GM18951 (cell line): ENCODE data around the gene DNAJB13.
"Not testable (repeated sequence)": the region's sequence is repeated elsewhere in the genome, so short reads cannot be mapped to it uniquely, and the experiment has no call there.

ENCODE experiments used
- POLR2A ChIP-seq: IDR thresholded peaks from 4 replicates; pipeline ENCODE4 v1.6.1; 2011; ENCODE audit warnings: mild to moderate bottlenecking; ENCODE audit not compliant: insufficient read length, insufficient read depth; ENCODE audit errors: extremely low read depth
- in situ Hi-C: fragments of 300-500 bp; cut with MboI; formaldehyde crosslinking; loops from one replicate; pipeline ENCODE4 v1.12.0; 2022; ENCODE audit warnings: low sequenced_read_pairs, mixed read lengths, inconsistent platforms; ENCODE audit not compliant: unreplicated experiment

The DNAJB13 gene

GRCh38 chr11:73974604-73975478, 24.0 kb downstream of the DNAJB13 start:
- no peak for TF ChIP-seq POLR2A
- in situ Hi-C loops = no loop called here

GRCh38 chr11:73975479-73975757, 24.6 kb downstream of the DNAJB13 start:
- in situ Hi-C loops = no loop called here
- no peak for TF ChIP-seq POLR2A

DNA sequence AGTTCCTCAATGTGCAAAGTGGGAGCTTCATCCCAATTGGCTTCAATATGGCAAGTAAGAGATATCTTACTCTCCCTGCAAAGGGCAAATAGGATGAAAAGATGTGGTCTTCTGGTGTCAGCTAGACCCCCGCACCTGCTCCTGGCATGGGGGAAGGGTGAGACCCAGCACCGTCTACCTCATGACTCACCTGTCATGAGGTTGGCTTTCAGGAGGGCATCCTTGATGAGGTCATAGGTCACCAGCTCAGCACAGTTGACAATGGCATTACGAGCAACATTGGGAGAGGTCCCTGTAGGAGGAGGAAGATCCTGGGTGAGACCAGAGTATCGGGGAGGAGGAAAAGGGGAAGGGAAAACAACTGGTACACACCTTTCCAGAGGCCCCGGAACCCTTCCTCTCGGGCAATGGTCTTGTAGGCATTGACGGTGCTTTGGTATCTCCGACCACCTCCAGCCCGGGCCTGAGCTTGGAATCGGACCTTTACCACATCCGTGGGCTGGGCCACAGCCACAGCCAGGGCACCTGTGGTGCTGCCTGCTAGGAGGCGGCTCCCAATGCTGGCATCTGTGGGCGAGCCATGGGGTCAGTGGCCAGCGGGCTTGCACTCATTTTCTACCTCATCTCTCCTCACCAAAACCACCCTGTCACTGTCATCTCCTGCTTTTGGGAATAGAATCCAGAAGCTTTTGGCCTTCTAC, 25.8 kb downstream of the DNAJB13 start:
- TF ChIP-seq POLR2A = no peak
- in situ Hi-C loops = no loop called here

GRCh38 chr11:73977856-73978519, 27.2 kb downstream of the DNAJB13 start:
- no peak for TF ChIP-seq POLR2A
- in situ Hi-C loops = no loop called here

DNA sequence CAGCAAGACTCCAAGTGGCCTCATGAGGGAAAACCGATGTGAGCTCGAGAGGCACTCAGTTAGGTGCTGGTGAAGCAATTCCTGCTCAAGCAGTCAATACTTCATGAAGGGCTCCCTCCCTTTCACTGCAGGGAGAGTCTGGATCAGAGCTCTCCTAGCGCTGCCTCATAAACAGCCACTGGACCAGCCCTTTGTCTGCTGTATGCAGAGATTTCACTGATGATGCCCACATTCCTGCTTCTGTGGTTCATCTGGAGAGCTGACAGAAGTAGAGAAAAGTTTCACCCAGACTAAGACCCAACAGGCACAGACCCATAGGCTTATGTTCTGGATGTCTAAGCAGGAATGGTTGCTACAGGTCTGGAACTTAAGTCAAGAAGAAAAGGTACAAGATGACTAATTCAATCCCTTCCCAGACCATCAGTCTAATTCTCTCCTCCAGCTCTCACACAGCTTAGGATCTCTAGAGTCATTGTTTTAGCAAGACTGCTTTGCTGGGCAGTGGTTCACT, 27.8 kb downstream of the DNAJB13 start:
- in situ Hi-C loops = no loop called here

DNA sequence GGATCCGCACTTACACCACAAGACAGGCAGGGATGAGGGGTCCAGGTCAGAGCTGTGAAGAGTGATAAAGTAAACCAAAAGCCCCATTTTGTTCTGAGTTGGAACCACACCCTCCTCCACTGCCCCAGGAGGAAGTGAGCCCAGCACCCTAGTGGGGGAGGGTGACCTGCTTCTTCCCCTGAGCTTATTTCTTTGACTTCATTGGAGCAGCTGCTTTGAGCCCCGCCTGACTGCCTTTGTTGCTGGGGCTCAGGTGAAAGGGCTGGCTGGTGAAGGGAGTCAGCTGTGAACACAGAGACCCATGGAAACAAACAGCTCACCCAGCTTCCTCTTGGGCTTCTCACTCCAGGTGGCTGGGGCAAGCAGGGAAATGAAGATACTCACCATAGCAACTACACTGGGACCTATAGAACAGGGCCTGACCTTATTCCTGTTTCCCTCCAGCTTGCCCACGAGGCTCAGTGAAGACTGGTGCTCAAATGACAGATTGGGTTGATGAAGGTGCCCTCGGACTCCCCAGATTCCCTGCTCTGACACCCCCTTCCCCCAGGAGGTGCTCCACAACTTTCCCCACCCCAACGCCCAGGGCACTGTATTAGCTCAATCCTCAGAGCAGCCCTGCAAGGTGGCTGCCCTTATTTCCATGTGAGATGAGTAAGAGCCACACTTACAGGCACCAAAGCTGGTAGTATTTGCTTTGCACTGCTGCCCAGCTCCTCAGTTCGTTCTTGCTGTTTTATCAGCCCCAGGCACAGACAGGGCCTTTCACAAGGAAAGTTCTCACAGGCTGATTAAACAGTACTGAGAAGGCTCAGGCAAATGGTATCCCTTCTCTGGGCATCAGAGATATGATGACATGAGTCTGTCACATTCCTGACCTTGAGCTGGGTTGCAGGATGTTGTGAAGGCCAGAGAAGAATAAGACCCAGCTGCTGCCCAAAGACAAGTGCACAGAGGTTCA, 29.5 kb downstream of the DNAJB13 start:
- TF ChIP-seq POLR2A = peak; percentile 55
- in situ Hi-C loops = no loop called here

More for the DNA sequence above, 27.8 kb downstream of the DNAJB13 start:
- no peak for TF ChIP-seq POLR2A

- in situ Hi-C loops = no loop called here
- TF ChIP-seq POLR2A = peak; percentile 5
These were observed 30.4 kb downstream of the DNAJB13 start for GRCh38 chr11:73981051-73981805.

- peak; percentile 95 for TF ChIP-seq POLR2A
- in situ Hi-C loops = no loop called here
These were observed 31.8 kb downstream of the DNAJB13 start, which contains the start of gene UCP2 for GRCh38 chr11:73982595-73982989. TSS of gene UCP2 (minus strand) at chr11:73982843. CDS start at chr11:73978378, 4,465 bp downstream.

DNA sequence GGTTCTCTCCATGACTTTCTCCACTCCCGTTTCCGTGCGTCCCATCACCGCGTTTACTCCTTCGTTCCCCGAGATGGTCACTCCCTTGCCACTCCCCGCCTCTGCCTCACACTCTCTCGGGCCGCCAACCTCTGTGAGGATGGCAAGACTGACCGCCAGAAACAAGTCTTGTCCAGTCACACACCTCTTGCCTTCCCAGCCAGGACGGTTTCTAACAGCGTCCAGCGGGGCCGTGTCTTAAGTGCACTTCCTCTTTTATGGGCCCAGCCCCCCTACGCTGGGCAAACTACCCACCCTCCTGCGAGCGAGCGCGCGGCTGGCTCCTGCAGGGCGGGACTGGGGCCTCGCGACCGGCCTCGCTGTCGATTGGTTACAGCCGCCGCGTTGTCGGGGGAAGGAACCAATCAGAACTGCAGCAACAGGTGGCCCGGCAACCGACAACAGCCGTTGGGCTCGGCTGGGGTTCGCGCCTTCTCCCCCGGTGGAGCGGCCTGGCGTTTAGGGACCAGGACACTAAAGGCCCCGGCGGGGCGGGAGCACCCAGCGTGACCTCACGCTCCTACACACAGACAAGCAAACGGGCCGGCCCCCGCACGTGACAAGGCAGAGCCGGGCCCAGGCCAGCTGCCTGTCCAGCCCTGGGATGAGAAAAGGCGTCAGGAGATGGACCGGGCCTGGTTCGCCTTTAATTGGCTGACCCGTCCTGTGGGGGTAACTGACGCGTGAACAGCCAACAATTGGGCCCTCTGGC, 32.3 kb downstream of the DNAJB13 start:
- in situ Hi-C loops = no loop called here
- TF ChIP-seq POLR2A = peak; percentile 66

DNA sequence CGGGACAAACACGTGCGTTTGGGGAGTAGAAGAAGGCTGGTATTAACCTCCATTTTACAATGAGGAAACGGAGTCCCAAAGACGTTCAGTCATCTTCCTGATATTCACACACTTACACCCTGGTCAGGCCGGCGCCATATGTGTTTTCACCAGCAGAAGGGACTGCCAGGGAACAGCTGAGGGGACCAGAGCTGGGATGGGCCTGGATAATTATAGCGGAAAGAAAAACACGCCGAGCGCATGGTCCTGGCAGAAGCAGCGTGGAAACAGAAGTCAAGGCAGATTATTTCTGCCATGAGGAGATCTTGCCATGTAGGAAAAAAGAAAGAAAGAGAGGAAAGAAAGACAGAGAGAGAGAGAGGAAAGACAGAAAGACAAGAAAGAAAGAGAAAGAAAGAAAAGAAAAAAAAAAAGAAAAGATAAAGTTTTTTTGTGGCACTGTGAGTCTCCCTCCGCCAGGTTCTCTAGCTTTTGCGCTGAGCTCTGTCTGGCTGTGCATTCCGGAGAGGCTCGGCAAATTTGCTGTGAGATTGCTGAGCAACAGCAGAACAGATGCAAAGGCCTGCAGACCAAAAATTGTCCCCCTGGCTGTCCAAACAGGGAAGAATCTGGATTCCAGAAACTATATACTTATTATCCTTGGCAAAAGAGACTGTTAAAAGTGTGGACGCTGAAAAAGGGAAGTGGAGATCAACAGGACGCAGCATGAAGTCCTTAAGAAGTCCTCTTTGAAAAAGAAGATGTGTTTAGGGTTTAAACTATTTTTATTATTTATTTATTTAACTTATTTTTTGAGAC, 33.1 kb downstream of the DNAJB13 start:
- no peak for TF ChIP-seq POLR2A
- in situ Hi-C loops = no loop called here

GRCh38 chr11:73985661-73986060, 34.8 kb downstream of the DNAJB13 start:
- in situ Hi-C loops = not testable (repeated sequence)
